Endothelial cell of umbilical vein (primary cell): Measurements from ENCODE around the gene GGTLC2.

Experiments used
- CTCF ChIP-seq, 2 donors: IDR thresholded peaks; 1 replicate in 1 of 2; 2 replicates in 1 of 2; pipeline ENCODE4 v1.5.1; 2011; ENCODE audit warnings: low read length in 2 of 2, mild to moderate bottlenecking in 2 of 2, moderate library complexity in 2 of 2, control low read depth in 1 of 2, inconsistent platforms in 1 of 2, low read depth in 1 of 2; ENCODE audit not compliant: insufficient read depth in 1 of 2; ENCODE audit errors: extremely low read depth in 1 of 2
- EZH2 ChIP-seq: IDR thresholded peaks from 2 replicates; pipeline ENCODE4 v1.6.1; 2012; ENCODE audit warnings: borderline replicate concordance, low read depth, mild to moderate bottlenecking, moderate library complexity, low read length, inconsistent platforms; ENCODE audit not compliant: severe bottlenecking
- MAX ChIP-seq: IDR thresholded peaks from 2 replicates; pipeline ENCODE4 v1.6.1; 2011; ENCODE audit not compliant: insufficient read depth, insufficient read length
- MYC ChIP-seq: IDR thresholded peaks from one replicate; pipeline ENCODE4 v1.6.1; 2011; ENCODE audit warnings: mild to moderate bottlenecking, low read depth, low read length
- POLR2A ChIP-seq: IDR thresholded peaks from 2 replicates; pipeline ENCODE4 v1.6.1; 2012; ENCODE audit warnings: low read depth, mild to moderate bottlenecking, control low read depth, low read length
- POLR2AphosphoS5 ChIP-seq: IDR thresholded peaks from 2 replicates; pipeline ENCODE4 v1.6.1; 2012; ENCODE audit warnings: low read depth, mild to moderate bottlenecking, control low read depth, low read length, moderate library complexity; ENCODE audit not compliant: insufficient read depth

- TF ChIP-seq CTCF (IDR thresholded peaks at IDR 0.05; ENCODE audit: extremely low read depth in 1 of 2, insufficient read depth in 1 of 2, low read depth in 1 of 2, low read length in 2 of 2) (peak; percentile 30 to 41), POLR2A (no peak), POLR2AphosphoS5 (no peak), EZH2 (no peak), MAX (no peak), MYC (no peak)
Measured at GRCh38 chr22:22684580-22685561, 40.5 kb downstream of the GGTLC2 start.
